HL-60/S4 (cell line): Measurements from ENCODE around the gene ZNF695.
"Not testable (repeated sequence)": the region's sequence is repeated elsewhere in the genome, so short reads cannot be mapped to it uniquely, and the experiment has no call there.

Experiments used
- in situ Hi-C: fragments of 300-500 bp; cut with MboI; formaldehyde crosslinking; loops from 2 replicates; pipeline ENCODE4 v1.14.3; 2022; ENCODE audit warnings: low sequenced_read_pairs

Gene ZNF695

DNA sequence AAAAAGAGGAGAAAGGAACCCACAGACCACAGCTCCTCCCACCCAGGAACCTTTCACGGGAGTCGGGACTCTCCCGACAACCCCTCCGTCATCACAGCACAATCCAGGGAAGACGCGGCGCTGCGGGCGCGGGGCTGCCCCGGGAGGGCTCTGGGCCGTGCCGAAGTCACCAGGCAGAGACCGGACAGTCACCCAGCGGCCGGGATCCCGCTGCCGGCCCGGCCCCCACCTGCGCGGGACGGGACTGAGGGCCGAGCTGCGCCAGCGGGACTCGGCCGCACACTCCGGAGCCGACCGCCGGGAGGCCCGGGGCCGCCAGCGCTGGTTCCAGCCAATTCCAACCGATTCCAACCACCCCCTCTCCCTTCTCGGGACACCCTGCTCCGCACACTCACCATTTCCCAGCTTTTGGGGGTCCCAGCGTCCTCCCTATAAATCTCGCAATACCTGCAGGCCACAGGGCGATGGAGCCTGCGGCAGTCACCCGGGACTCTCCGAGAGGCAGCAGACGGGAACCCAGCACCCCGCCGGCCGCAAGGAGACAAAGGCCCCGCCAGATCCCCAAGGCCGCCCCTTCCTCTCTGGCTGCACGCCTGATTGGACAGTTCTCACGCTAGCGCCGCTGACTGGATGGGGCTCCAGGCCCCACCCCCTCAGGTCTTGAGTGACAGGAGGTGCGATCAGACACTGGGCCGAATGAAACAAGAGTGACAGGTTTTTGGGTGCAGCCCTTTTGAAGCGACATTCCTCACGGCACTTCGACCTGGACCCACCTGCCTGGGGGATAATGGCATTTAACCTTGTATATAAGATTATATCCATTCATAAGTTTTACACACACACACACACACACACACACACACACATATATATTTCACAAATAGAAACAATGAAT is at the start of gene ZNF695:
Gene ZNF695, minus strand, starts transcription at position 547 of the 895 bp plus-strand sequence. Its CDS starts 149 bp downstream, at position 398.
- in situ Hi-C loops = no loop called here

DNA sequence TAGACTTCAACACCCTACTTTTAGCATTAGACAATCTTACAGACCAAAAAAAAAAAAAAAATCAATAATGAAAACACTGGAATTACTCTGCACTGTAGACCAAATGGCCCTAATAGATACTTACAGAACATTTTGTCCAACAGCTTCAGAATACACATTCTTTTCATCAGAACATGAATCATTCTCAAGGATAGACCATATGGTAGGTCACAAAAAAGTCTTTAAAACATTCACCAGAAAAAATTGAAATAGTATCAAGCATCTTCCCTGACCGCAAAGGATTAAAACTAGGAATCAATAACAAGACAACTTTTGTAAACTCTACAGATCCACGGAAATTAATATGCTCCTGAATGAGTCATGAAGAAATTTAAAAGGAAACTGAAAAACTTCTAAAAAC is 48.2 kb upstream of the ZNF695 start:
- in situ Hi-C loops = no loop called here

DNA sequence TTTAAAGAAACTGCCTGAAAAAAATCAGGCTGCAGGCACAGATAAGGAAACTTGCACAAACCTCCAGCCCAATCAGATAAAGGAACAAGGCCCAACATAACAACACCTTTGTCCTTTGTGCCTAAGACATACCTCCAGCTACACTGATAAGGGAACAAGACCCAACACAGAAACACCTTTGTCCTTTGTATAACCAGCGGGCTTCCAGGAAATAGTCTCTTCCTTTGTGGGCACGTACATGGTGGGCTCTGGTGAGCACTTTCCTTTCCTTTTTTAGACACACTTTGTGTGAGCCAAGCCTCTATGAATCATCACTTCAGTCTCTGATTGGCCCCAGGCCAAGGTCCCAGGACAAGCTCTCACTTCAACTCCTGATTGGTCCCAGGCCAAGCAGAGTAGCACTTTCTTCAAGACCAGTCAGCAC is 47.1 kb upstream of the ZNF695 start:
- in situ Hi-C loops = no loop called here

DNA sequence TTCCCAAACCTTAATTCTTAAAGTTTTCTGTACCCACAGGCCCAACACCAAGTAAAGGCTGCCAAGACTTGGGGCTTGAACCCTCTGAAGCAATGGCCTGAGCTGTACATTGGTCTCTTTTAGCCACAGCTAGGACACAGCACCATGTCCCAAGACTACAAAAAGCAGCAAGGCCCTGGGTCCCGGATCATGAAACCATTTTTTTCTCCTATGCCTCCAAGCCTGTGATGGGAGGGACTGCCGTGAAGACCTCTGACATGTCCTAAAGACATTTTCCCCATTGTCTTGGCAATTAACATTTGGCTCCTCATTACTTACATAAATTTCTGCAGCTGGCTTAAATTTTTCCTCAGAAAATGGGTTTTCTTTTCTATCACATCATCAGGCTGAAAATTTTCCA is 39.8 kb upstream of the ZNF695 start:
- in situ Hi-C loops = no loop called here

DNA sequence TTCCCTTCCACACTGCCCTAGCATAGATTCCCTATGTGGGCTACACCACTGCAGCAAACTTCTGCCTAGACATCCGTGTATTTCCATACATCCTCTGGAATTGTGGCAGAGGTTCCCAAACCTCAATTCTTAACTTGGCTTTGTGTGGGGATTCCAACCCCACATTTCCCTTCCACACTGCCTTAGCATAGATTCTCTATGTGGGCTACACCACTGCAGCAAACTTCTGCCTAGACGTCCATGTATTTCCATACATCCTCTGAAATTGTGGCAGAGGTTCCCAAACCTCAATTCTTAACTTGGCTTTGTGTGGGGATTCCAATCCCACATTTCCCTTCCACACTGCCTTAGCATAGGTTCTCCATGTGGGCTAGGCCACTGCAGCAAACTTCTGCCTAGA is 39.4 kb upstream of the ZNF695 start:
- in situ Hi-C loops = no loop called here

DNA sequence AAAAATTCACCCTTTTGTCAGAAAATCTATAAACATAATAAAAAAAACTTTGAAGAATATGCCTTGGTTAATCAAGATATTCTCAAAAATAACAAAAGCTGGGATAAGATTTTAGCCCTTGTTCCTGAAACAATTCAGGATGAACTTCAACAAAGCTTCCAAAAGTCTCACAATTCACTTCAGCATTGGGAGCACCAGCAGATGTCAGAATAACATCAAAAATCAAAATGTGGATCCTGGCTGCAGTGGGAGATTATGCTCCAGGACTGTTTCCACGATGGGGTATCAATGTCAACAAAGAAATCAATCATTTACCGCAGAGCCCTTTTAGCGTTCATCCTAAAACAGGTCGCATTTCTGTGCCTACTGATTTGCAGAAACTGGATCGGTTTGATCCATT is 35.5 kb upstream of the ZNF695 start:
- in situ Hi-C loops = no loop called here

DNA sequence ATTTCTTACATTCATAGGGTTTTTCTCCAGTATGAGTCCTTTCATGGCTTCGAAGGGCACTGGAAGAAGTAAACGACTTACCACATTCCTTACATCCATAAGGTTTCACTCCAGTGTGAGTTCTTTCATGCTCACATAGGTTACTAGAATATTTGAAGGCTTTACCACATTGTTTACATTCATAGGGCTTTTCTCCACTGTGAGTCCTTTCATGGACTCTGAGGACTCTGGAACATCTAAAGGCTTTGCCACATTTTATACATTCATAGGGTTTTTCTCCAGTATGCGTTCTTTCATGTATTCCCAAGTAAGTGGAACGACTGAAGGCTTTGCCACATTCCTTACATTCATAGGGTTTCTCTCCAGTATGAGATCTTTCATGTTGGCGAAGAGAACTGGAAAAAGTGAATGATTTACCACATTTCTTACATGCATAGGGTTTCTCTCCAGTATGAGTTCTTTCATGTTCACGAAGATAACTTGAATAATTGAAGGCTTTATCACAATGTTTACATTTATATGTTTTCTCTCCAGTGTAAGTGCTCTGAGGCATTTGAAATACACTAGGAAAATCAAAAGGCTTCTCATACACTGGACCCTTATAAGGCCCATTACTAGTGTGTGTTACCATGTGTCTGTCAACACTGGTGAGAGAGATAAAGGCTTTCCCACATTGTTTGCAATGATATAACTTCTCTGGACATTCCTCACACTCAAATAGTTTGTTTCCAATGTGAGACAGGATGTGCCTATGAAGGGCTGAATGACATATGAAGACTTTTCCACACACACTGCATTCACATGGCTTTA is 29.9 kb upstream of the ZNF695 start:
- in situ Hi-C loops = no loop called here

DNA sequence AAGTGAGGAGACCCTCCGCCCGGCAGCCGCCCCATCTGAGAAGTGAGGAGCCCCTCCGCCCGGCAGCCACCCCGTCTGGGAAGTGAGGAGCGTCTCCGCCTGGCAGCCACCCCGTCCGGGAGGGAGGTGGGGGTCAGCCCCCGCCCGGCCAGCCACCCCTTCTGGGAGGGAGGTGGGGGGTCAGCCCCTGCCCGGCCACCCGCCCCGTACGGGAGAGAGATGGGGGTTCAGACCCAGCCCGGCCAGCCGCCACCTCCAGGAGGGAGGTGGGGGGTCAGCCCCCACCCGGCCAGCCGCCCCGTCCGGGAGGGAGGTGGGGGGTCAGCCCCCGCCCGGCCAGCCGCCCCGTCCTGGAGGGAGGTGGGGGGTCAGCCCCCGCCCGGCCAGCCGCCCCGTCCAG is 24.4 kb upstream of the ZNF695 start:
- in situ Hi-C loops = not testable (repeated sequence)

DNA sequence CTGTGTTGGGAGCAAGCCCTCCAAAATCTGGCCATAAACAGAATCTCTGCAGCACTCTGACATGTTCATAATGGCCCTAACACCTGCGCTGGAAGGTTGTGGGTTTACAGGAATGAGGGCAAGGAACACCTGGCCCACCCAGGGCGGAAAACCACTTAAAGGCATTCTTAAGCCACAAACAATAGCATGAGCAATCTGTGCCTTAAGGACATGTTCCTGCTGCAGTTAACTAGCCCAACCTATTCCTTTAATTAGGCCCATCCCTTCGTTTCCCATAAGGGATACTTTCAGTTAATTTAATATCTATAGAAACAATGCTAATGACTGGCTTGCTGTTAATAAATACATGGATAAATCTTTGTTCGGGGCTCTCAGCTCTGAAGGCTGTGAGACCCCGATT is 16.8 kb upstream of the ZNF695 start:
- in situ Hi-C loops = not testable (repeated sequence)

DNA sequence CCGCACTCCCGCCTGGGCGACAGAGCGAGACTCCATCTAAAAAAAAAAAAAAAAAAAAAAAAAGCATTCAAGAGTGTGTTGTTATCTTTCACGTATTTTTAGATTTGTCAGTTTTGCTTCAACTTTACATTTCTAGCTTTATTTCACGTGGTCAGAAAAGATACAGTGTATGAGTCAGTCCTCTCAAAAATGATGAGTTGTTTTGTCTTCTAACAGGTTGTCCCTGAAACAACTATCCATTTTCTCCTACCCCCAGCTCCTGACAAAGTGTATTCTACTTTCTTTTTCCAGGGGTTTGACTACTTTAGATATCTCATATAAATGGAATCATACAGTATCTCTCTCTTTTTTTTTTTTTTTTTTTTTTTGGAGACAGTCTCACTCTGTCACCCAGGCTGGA is 5.5 kb upstream of the ZNF695 start:
- in situ Hi-C loops = no loop called here

DNA sequence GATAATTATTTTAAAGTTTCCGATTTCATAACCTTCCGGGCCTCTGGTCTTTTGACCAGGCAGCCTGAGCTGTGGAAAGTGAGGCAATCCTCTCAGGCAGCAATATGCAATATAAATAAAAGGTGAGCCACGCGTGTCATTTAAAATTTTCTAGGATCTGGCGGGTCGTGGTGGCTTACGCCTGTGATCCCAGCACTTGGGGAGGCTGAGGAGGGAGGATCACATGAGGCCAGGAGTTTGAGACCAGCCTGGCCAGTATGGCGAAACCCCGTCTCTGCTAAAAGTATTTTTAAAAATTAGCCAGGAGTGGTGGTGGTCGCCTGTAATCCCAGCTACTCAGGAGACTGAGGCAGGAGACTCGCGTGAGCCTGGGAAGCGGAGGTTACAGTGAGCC is 546 bp upstream of the ZNF695 start:
- in situ Hi-C loops = no loop called here

DNA sequence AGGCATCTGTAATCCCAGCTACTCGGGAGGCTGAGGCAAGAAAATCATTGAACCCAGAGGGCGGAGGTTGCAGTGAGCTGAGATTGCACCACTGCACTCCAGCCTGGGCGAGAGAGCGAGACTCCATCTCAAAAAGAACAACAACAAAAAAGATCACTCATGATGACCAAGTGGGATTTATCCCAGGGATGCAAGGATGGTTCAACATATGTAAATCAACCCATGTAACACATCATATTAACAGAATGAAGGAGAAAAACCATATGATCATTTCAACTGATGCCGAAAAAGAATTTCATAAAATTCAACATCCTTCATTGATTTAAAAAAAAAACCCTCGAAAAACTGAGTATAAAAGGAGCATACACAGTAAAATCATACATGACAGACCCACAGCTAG is 3.8 kb downstream of the ZNF695 start:
- in situ Hi-C loops = not testable (repeated sequence)

DNA sequence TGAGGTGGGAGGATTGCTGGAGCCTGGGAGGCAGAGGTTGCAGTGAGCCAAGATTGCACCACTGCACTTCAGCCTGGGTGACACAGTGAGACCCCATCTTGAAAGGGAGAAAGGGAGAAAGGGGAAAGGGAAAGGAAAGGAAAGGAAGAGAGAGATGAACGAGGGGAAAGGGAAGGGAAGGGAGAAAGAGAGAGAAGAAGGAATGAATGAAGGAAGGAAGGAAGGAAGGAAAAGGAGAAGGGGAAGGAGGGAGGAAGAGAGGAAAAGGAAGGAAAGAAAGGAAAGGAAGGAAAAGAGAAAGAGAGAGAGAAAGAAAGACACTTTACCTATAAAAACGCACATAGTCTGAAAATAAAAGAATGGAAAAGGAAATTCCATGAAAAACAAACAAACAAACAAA is 18.0 kb downstream of the ZNF695 start:
- in situ Hi-C loops = no loop called here

DNA sequence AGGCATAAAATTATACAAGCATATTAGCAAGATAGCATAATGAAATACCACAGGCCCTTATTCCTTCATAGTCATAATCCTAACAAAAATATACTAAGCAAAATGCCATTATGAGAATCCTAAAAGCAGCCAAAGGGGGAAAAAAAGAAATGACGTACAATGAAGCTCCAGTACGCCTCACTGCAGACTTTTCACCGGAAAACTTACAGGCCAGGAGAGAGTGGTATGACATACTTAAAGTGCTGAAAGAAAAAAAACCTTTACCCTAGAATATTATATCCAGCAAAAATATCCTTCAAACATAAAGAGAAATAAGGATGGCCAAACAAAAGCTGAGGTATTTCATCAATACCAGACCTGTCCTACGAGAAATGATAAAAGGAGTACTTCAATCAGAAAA is 19.5 kb downstream of the ZNF695 start:
- in situ Hi-C loops = no loop called here

DNA sequence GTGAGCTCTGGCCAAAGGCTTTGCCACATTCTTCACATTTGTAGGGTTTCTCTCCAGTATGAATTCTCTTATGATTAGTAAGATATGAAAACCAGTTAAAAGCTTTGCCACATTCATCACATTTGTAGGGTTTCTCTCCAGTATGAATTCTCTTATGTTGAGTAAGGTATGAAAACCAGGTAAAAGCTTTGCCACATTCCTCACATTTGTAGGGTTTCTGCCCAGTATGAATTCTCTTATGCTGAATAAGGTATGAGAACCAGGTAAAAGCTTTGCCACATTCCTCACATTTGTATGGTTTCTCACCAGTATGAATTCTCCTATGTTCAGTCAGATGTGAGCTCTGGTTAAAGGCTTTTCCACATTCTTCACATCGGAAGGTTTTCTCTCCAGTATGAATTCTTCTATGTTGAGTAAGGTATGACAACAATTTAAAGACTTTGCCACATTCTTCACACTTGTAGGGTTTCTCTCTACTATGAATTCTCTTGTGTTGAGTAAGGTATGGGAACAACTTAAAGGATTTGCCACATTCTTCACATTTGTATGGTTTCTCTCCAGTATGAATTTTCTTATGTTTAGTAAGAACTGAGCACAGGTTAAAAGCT is 20.7 kb downstream of the ZNF695 start:
- in situ Hi-C loops = no loop called here

DNA sequence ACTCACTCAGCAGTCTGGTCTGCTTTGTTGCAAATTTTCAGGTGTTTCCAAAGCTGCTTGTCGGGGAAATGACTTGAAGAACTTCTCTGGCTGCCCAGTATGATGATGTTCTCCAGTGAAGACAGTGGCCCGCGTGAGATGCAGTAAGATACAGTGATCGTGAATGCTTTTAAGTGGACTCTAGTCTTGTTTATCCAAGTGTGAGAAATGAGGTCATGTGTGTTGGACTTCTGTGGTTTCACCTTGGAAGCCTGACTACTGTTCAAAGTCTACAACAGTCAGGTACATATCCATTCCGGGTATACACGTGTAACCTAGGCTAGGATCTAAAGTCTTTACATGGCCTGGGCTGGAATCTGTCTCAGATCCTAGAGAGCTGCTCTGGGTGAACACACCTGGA is 29.1 kb downstream of the ZNF695 start:
- in situ Hi-C loops = no loop called here

DNA sequence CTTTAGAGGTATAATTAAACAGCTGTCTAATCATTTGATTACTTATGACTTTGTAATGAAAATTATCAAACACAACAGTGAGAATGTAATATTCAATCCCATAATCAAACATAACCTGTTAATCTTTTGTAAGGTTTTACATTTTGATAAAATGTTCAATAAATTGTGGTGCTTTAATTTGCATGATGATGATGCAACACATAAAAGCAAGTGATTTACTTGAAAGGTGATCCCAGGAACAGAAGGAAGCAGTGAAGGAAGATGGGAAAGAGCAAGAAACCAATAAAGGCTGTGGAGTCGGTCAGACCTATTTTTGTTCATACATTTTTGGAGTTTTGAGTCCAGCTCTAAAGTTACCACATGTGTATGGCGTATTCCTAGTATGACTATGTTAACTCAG is 29.6 kb downstream of the ZNF695 start:
- in situ Hi-C loops = no loop called here

DNA sequence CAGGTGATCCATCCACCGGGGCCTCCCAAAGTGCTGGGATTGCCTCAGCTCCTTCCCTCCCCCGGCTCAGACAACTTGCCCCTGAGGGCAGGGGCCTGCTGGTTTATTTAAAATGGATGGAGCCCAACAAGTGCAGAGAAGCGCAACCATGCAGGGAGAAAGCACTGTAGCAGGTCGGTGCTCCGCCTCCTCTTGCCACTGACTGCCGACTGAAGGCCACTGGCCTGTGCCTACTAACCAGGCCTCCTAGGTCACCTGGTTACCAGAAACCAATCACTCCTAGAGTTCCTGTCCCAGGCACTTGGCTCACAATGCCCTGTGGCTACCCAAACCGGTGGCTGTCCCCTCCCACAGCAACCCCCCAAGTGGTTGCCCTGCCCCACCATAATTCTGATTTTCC is 35.9 kb downstream of the ZNF695 start:
- in situ Hi-C loops = loop anchor here (25.0 kb wide), 1 partner anchor 515 kb away; no protein-coding TSS in a partner anchor

DNA sequence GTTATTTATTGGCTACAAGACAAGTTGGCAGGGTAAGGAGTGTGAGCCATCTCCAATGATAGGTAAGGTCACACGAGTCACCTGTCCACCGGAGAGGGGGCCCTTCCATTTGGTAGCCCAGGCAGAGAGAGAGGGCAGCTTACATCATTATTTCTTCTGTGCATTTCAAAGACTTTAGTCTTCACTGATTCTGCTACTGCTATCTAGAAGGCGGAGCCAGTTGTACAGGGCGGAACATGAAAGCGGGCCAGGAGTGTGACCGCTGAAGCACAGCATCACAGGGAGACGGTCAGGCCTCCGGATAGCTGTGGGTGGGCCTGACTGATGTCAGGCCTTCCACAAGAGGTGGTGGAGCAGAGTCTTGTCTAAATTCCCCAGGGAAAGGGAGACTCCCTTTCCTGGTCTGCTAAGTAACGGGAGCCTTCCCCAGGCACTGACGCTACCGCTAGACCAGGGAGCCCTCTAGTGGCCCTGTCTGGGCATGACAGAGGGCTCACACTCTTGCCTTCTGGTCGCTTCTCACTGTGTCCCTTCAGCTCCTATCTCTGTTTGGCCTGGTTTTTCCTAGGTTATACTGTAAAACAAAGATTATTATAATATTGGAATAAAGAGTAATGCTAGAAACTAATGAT is 36.7 kb downstream of the ZNF695 start:
- in situ Hi-C loops = loop anchor here (25.0 kb wide), 1 partner anchor 516 kb away; no protein-coding TSS in a partner anchor

DNA sequence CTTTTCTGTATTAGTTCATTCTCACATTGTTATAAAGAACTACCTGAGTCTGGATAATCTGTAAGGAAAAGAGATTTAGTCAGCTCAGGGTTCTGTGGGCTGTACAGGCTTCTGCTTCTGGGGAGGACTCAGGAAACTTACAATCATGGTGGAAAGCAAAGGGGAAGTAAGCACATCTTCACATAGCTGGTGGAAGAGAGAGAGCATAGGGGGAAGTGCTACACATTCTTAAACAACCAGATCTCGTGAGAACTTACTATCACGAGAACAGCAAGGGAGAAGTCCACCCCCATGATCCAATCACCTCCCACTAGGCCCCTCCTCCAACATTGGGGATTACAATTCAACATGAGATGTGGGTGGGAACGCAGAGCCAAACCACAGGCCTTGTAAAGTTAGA is 38.2 kb downstream of the ZNF695 start:
- in situ Hi-C loops = loop anchor here (10.0 to 25.0 kb wide), 2 partner anchors 275 to 518 kb away; no protein-coding TSS in a partner anchor

DNA sequence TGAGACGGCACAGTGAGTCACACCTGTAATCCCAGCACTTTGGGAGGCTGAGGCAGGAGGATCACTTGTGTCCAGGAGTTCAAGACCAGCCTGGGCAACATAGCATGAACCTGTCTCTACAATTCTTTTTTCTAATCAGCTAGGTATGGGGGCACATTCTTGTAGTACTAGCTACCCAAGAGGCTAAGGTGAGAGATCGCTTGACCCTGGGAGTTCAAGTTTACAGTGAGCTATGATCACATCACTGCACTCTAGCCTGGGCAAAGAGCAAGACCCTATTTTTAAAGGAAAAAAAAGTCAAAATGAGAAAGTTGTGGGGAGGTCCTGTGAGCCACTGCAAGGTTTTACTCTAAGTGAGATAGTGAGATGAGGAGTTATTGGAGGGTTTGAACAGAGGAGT is 41.4 kb downstream of the ZNF695 start:
- in situ Hi-C loops = loop anchor here (10.0 to 25.0 kb wide), 2 partner anchors 272 to 521 kb away; no protein-coding TSS in a partner anchor
